Brain microvascular endothelial cell (primary cell): ENCODE data around the gene RGN.
"Not testable (repeated sequence)": the region's sequence is repeated elsewhere in the genome, so short reads cannot be mapped to it uniquely, and the experiment has no call there.

Source experiments
- DNase-seq: peaks from one replicate; pipeline ENCODE4 v3.0.0-alpha.2; 2020
- H3K27ac ChIP-seq: fragments of 250-450 bp; sonication (Bioruptor Pico); 2 replicates; pipeline ENCODE4 v1.5.1; 2020; ENCODE audit warnings: mild to moderate bottlenecking, moderate library complexity
- H3K27me3 ChIP-seq: fragments of 250-450 bp; sonication (Bioruptor Pico); replicated peaks from 2 replicates; pipeline ENCODE4 v1.5.1; 2020; ENCODE audit warnings: mild to moderate bottlenecking
- H3K36me3 ChIP-seq: fragments of 250-450 bp; sonication (Bioruptor Pico); replicated peaks from 2 replicates; pipeline ENCODE4 v1.5.1; 2020; ENCODE audit warnings: mild to moderate bottlenecking
- H3K4me3 ChIP-seq: 2 replicates; pipeline ENCODE4 v1.5.1; 2011; ENCODE audit warnings: low read depth, mild to moderate bottlenecking, control low read depth, low read length, moderate library complexity
- CTCF ChIP-seq: IDR thresholded peaks from 2 replicates; pipeline ENCODE4 v1.5.1; 2011; ENCODE audit warnings: low read depth, mild to moderate bottlenecking, moderate library complexity, low read length, control low read depth, inconsistent platforms; ENCODE audit errors: missing control alignments
- in situ Hi-C: cut with HindIII; loops from 2 replicates; pipeline ENCODE4 v1.10.0; 2017; ENCODE audit warnings: low sequenced_read_pairs, low pct_ligation_motif_present

RGN gene

GRCh38 chrX:47133493-47133892 is 55.2 kb downstream of the RGN start:
- TF ChIP-seq CTCF = no peak
- DNase-seq = no peak
- Histone ChIP-seq H3K27me3 (no peaks in the 10 kb centered on the region), H3K36me3 (no peaks in the 10 kb centered on the region), H3K4me3 (no peak overlapping the region), H3K27ac (no peak overlapping the region)
- in situ Hi-C loops = no loop called here

GRCh38 chrX:47135650-47136049 is 57.4 kb downstream of the RGN start:
- H3K27me3 ChIP-seq, H3K36me3 ChIP-seq, in situ Hi-C loops, H3K4me3 ChIP-seq, H3K27ac ChIP-seq: not testable (repeated sequence)
- peak; percentile 65 for DNase-seq

- Histone ChIP-seq H3K4me3 (no peak overlapping the region), H3K27ac (no peak overlapping the region), H3K36me3 (peaks cover 4% of the 10 kb centered on the region), H3K27me3 (no peaks in the 10 kb centered on the region)
- no peak for DNase-seq
- no peak for TF ChIP-seq CTCF
- in situ Hi-C loops = no loop called here
These were observed 59.9 kb downstream of the RGN start for GRCh38 chrX:47138171-47138570.
